ENCODE measurements around the gene CTTN. TPM values are rescaled to one million over a fixed set of nuclear protein-coding genes. Genes with fewer than 3 reads are reported as not detected.

Gene CTTN
- total and polyA plus RNA-seq, 2 of the 8 experiments (the other 6 are each of a cell fraction or from before 2014, with no cell fraction given) = 84.6 to 216 TPM

DNA sequence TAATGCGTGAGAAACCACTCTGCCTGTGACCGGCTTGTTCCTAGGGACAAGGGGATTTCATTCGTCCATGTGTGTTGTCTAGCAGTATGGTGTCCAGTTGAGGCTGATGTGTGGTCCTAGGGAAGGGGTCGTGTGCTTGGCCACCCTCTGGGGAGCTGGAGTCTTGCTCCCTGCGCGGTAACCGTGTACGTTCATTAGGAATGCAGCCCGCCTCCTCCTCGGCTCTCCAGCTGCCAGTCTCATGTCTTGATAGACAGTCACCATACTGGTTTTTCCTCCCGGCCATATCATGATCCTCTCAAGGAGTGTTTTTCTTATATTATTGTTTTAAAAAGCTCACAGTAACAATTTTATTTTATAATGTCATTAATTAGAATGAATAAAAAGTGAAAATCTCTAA, 5.9 kb downstream of the CTTN start (continued):
- no peak for TF ChIP-seq TAF7 (optimal IDR thresholded peaks at IDR 0.05; ENCODE audit: borderline replicate concordance, low read depth, low read length)
- no peak for TF ChIP-seq FOSL1 (IDR thresholded peaks at IDR 0.05; ENCODE audit: insufficient read depth, low read depth, low read length)
- TF ChIP-seq JUND (IDR thresholded peaks at IDR 0.05; ENCODE audit: low read length) = no peak
- TF ChIP-seq EGR1 (IDR thresholded peaks at IDR 0.05; ENCODE audit: borderline replicate concordance, low read depth, low read length) = no peak
- TF ChIP-seq EZH2 (IDR thresholded peaks at IDR 0.05; ENCODE audit: low read depth, low read length, severe bottlenecking) = no peak
- no peak for TF ChIP-seq SRF (IDR thresholded peaks at IDR 0.05; ENCODE audit: low read depth, low read length)
- no peak for TF ChIP-seq HDAC6 (IDR thresholded peaks at IDR 0.05; ENCODE audit: low read depth, low read length)
- no peak for TF ChIP-seq ZNF274 (IDR thresholded peaks at IDR 0.05; ENCODE audit: borderline replicate concordance, extremely low read depth, low read length)
- no peak for TF ChIP-seq PHF8 (conservative IDR thresholded peaks at IDR 0.05; ENCODE audit: low read depth, low read length)
- no peak for TF ChIP-seq TEAD4 (IDR thresholded peaks at IDR 0.05; ENCODE audit: low read depth, low read length)
- no peak for TF ChIP-seq GTF2F1 (IDR thresholded peaks at IDR 0.05; ENCODE audit: borderline replicate concordance, low read depth, low read length)

Measured in H1 (cell line).